Astrocyte (in vitro differentiated cells and primary cell): ENCODE data around the gene ETS1.

Experiments
- EZH2 ChIP-seq: IDR thresholded peaks from 2 replicates; pipeline ENCODE4 v1.6.1; 2012; ENCODE audit warnings: mild to moderate bottlenecking, low read length, inconsistent platforms; ENCODE audit not compliant: insufficient read depth
- TF ChIP-seq, protein P1 (sequence below): IDR thresholded peaks from 2 replicates; pipeline ENCODE4 v1.5.1; 2011; ENCODE audit warnings: low read depth, mild to moderate bottlenecking, inconsistent platforms, low read length, moderate library complexity; ENCODE audit not compliant: insufficient read depth

DNA sequence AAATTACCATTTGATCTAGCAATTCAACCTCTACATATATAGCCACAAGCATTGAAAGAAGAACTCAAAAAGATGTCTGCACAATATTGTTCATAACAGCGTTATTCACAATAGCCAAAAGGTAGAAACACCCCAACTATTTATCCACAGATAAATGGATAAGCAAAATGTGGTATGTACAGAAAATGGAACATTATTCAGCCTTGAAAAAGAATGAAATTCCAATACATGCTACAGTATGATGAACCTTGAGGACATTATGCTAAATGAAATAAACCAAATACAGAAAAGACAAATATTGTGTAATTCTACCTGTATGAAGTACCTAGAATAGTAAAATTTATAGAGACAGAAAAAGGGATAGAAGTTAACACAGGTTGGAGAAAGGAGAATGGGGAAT lies 2.6 kb upstream of the ETS1 start:
- TF ChIP-seq, protein P1, sequence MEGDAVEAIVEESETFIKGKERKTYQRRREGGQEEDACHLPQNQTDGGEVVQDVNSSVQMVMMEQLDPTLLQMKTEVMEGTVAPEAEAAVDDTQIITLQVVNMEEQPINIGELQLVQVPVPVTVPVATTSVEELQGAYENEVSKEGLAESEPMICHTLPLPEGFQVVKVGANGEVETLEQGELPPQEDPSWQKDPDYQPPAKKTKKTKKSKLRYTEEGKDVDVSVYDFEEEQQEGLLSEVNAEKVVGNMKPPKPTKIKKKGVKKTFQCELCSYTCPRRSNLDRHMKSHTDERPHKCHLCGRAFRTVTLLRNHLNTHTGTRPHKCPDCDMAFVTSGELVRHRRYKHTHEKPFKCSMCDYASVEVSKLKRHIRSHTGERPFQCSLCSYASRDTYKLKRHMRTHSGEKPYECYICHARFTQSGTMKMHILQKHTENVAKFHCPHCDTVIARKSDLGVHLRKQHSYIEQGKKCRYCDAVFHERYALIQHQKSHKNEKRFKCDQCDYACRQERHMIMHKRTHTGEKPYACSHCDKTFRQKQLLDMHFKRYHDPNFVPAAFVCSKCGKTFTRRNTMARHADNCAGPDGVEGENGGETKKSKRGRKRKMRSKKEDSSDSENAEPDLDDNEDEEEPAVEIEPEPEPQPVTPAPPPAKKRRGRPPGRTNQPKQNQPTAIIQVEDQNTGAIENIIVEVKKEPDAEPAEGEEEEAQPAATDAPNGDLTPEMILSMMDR: no peak
- TF ChIP-seq EZH2: no peak
